Right kidney (tissue), 1 donor: ENCODE results near the gene RRP8.
A peak's percentile ranks its signal among the peaks of the same experiment; 100 is the strongest.

Experiments used
- DNase-seq: peaks from one replicate; pipeline ENCODE4 v3.0.0-alpha.2; 2016

RRP8 gene

GRCh38 chr11:6618117-6619003, 14.9 kb upstream of the RRP8 start:
- no peak for DNase-seq

DNA sequence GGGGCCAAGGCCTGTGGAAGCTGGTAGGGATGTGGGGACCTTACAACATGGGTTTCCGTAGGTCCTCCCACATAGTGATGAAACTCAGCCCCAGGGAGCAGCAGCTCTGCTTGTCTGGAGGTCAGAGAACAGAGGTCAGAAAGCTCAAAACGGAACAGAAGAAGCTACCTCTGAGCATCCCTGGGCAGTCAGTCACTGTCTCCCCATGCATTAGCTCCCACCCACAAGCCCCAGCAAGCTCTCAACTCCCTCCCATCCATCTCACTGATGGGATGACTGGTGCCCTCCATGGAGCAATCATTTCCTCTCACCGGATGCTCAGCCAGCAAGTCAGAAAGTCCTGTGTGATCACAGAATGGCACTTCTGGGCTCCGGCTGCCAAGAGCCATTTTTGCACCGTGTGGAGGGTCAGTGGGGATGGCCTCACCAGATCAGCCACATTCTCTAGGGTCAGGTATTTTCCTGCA, 13.9 kb upstream of the RRP8 start:
- DNase-seq: no peak

- no peak for DNase-seq
These were observed 13.3 kb upstream of the RRP8 start for GRCh38 chr11:6616596-6617250.

DNA sequence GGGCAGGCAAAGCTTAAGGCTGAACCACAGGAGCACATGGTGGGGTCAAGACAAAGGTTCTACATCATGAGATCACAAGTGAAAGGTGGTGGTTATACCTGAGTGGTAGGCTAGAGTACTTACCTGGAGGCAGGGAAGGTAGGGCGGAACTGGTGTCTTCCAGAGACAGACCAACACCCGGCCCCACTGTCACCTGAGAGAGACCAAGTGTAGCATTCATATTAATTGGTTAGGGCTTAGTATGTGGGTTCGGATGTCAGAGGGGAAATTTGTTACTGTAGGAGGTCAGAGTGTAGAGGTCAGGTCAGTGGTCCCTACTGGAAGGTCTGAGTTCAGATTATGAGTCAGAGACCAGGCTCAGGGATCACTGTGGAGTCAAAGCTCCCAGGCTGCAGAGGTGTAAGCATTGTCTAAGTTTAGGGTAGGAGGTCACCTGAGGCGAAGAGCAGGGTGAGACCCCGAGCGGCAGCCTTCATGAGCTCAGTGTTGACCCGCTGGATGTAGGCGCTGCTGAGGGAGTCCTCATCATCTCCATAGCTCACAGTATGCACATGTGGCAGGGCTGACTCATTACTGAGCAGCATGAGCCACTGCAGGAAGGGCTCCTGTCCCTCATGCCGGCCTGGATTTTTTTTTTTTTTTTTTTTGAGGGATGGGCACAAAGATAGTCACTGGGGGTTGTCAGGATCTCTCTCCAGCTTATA, 12.6 kb upstream of the RRP8 start:
- DNase-seq: no peak

- no peak for DNase-seq
These were observed 11.6 kb upstream of the RRP8 start for GRCh38 chr11:6615046-6615445.

- no peak for DNase-seq
These were observed 11.0 kb upstream of the RRP8 start for GRCh38 chr11:6614446-6614845.

DNA sequence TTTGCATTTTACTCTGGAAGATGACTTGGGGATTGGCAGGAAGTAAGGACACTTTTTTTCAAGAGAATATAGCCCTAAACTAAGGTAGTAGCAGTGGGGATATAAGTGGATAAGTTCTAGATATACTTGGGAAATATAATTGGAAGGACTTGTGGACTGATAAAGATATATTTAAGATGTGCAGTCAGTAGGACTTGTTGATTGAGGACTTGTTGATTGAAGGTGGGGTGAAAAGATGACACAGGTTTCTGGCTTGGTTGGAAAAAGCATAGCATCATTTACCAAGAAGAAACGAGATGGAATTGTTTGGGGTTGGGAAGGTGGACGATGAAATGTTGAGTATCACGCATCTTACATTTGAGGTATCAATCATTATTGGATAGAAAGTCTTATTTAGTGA, 10.1 kb upstream of the RRP8 start:
- no peak for DNase-seq

GRCh38 chr11:6612213-6613041, 9.0 kb upstream of the RRP8 start, which contains the start of gene TAF10:
TSS of gene TAF10 (minus strand) at chr11:6612216. CDS start at chr11:6612189, 27 bp downstream.
- peak; percentile 95 for DNase-seq

DNA sequence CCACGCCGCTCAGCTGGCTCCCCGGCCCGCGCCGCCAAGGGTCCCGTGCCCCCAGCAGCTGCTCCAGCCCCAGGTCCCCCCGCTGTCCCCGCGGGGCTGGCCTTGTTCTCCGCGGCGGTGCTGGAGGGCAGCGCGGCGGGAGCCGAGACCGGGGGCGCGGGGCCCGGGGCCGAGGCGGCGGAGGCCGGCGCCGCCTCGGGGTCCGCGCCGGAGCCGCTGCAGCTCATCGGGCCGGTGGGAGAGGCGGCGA, 8.5 kb upstream of the RRP8 start:
- DNase-seq: no peak

DNA sequence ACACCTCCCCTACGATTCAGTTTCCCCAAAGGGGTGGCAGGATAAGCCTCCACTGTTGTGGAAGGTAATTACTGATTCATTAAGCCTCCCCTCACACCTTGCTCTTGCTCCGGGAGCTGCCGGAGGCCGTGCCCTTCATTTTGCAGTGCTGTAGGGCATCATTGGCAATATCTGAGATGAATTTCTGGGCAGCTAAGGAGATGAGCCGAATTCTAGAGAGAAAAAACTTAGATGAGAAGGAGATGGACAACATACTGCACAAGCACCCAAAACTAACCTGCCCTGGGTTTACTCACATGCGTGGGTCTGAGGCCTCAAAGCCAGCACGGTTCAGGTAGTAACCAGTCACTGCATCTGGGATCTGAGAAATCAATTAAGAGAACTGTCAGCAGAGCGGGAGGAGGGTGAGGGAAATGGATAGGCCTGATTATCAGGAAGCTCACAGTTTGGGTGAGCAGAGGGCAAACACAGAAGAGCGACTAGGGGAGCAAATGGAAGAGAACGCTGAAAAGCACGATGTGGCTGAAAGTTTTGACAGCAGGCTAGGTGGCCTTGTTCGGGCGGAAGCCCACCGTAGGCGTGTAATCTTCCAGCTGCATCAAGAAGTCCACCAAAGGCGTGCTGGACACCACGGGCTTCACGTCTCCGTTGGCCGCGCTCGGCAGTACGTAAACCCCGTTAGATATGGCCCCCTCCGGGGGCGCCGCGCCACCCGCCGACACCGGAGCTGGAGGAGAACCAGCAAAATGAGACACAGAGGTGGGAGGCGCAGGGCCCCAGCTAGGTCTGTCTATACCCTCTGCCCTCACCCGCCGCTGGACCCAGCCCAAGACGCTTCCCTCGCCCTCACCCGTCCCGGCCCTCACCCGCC, 7.9 kb upstream of the RRP8 start:
- DNase-seq: peak; percentile 60

- no peak for DNase-seq
These were observed 7.2 kb upstream of the RRP8 start for GRCh38 chr11:6610591-6610990.

- no peak for DNase-seq
These were observed 6.1 kb upstream of the RRP8 start for GRCh38 chr11:6609502-6610015.

DNA sequence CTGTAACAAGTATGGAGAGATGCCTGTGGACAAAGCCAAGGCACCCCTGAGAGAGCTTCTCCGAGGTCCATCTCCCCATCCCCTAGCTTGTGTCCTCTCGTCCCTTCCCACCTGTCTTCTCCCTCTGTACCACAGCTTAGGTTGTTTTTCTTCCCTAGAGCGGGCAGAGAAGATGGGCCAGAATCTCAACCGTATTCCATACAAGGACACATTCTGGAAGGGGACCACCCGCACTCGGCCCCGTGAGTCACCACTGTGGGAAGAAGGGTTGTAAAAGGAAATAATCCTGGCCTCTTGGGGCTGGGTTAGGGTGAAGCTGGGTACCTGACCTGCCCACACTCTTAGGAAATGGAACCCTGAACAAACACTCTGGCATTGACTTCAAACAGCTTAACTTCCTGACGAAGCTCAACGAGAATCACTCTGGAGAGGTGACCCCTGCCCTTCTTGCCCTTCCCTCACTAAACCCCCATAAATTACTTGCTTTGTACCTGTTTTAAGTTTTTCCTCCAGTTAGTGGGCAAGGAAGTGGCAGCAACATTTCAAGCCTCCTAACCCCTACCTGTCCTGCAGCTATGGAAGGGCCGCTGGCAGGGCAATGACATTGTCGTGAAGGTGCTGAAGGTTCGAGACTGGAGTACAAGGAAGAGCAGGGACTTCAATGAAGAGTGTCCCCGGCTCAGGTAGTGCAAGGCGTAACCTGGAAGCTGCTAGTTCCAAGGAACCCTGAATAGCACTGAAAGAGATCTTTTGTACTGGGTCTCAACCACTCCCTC, 5.5 kb upstream of the RRP8 start:
- no peak for DNase-seq

GRCh38 chr11:6608011-6608410, 4.6 kb upstream of the RRP8 start:
- DNase-seq: no peak

GRCh38 chr11:6607190-6607795, 3.9 kb upstream of the RRP8 start:
- no peak for DNase-seq

GRCh38 chr11:6606471-6607189, 3.2 kb upstream of the RRP8 start:
- peak; percentile 73 for DNase-seq

DNA sequence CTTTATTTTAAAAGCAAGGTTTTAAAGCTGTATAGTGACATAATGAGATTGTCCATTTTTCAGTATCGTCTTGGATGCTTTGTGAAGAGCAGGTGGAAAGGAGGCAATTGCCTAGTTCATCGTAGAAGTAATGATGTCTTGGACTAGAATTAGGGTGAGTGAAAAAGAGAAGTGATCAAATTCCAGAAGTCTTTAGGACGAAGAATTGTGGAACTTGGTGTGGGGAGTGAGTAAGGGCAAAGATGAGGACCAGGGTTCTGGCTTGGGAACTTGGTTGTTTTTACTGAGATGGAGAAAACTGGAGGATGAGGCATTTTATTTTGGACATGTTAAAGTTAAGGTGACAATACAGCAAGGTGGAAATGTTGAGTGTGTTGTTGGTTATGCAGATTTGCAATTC, 1.4 kb upstream of the RRP8 start:
- no peak for DNase-seq

- peak; percentile 84 for DNase-seq
These were observed 738 bp upstream of the RRP8 start for GRCh38 chr11:6604081-6604626.
